Peyer's patch (tissue), 4 donors: Measurements from ENCODE around the gene KCNJ5. TPM values are rescaled to one million over a fixed set of nuclear protein-coding genes. Genes with fewer than 3 reads are reported as not detected.

ENCODE experiments used
- DNase-seq, 3 donors: peaks; one replicate each; pipeline ENCODE4 v3.0.0-alpha.2; 2017 to 2019
- H3K27ac ChIP-seq, 4 donors: fragments of 200-600 bp; sonication (generic); one replicate each; pipeline ENCODE4 v1.5.1; 2016 to 2019
- H3K27me3 ChIP-seq, 2 donors: fragments of 200-600 bp; sonication (generic); one replicate each; pipeline ENCODE4 v1.5.1; 2019
- H3K36me3 ChIP-seq, 3 donors: fragments of 200-600 bp; sonication (generic); one replicate each; pipeline ENCODE4 v1.5.1; 2016 to 2019
- H3K4me1 ChIP-seq, 4 donors: fragments of 200-600 bp; sonication (generic); one replicate each; pipeline ENCODE4 v1.5.1; 2016 to 2019
- H3K4me3 ChIP-seq, 4 donors: fragments of 200-600 bp; sonication (generic); 1 replicate in 3 of 4; 2 replicates in 1 of 4; pipeline ENCODE4 v1.5.1; 2016 to 2019; ENCODE audit warnings: mild to moderate bottlenecking in 1 of 4
- H3K9me3 ChIP-seq, 4 donors: fragments of 200-600 bp; sonication (generic); one replicate each; pipeline ENCODE4 v1.5.1; 2016 to 2019; ENCODE audit warnings: mild to moderate bottlenecking in 1 of 4
- POLR2A ChIP-seq, 2 donors: fragments of 450-650 bp; IDR thresholded peaks; one replicate each; pipeline ENCODE4 v1.5.1; 2017; ENCODE audit warnings: antibody characterized with exemption in 2 of 2, mild to moderate bottlenecking in 2 of 2, moderate library complexity in 2 of 2
- total RNA-seq, 4 donors: library from RNA; depleted of rRNA; stranded (reverse); fragments of >200 nt; gene quantifications; one replicate each; pipeline ENCODE4 v1.1.0, GENCODE V29; 2016
- TF ChIP-seq, protein P1 (sequence below), 6 experiments: fragments of 450-650 bp in 4 of 6; fragments of 200-600 bp in 2 of 6; sonication (generic) in 1 of 6; IDR thresholded peaks; one replicate each; pipeline ENCODE4 v1.5.1; 2017 to 2019; ENCODE audit warnings: antibody characterized with exemption in 6 of 6, mild to moderate bottlenecking in 3 of 6, moderate library complexity in 1 of 6

Gene KCNJ5
- total RNA-seq, 4 donors from 2014 or later: 1.6 TPM; not detected in 3

DNA sequence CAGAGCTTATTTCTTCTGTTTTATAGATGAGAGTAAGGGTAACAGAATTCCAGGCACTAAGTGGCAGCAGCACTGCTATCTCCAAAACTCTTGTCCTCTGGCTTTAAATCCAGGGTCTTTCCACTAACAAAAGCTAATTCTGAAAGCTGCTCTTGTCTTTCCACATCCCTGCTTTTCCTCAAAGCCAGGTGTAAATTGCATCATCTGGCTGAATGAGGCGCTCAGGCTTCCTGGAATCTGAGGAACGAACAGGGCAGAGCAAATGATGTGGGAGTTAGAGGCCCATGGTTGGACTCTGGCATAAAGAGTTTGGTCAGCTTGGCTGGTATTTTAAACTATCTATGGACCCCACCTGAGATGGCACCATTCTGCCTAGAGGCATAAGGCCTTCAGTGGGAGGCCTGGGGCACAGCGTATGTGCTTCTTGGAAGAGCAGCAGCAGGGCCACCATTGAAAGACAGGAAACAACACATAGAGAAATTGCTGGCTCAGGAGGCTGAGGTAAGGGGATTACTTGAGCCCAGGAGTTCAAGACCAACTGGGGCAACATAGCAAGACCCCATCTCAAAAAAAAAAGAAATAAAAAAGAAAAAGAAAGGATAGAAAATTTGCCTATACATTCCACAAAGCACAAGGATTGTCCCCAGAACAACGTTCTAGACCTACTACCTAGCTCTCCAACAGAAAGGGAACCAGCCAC, 1.9 kb downstream of the KCNJ5 start:
- peak in 1 of 3 donors; percentile 10 for DNase-seq
- Histone ChIP-seq H3K27ac (no peak overlapping the region), H3K4me1 (peaks cover 0 to 21% (median 4%) of the 10 kb centered on the region in 4 donors)

DNA sequence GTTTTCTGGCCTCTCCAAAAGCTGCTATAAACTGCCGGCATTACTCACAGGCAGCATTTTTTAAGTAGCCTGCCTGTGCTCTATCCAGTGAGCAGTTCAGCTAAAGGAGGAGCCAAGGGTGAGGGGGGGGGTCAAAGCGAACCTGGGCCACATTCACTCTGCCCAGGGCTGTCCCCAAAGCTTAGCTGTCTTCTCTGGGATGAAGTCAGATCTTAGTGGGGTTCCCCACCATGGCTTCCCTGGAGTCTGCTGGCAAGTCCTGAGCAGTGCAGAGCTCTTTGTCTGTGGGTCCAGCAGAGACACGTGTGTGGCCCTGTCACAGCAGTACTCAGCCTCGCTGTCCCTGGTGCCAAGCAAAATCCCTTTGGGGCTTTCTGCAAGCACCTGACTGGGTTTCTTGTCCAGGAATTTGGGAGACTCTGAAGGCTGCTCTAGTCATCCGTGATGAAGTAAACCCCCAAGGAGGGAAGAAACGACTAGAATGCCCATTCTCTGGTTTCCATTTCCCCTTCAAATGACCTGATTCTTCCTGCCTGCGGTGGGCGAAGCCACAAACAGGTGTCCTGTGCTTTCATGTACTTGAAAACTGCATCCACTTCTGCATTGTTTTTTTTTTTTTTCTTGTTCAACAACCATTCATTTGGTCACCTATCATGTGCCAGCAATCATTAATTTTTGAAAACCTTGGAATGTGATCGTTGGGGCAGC, 2.6 kb downstream of the KCNJ5 start:
- no peak overlapping the region for H3K4me3 ChIP-seq
- H3K4me1 ChIP-seq: peaks cover 0 to 21% (median 4%) of the 10 kb centered on the region in 4 donors
- TF ChIP-seq, protein P1, sequence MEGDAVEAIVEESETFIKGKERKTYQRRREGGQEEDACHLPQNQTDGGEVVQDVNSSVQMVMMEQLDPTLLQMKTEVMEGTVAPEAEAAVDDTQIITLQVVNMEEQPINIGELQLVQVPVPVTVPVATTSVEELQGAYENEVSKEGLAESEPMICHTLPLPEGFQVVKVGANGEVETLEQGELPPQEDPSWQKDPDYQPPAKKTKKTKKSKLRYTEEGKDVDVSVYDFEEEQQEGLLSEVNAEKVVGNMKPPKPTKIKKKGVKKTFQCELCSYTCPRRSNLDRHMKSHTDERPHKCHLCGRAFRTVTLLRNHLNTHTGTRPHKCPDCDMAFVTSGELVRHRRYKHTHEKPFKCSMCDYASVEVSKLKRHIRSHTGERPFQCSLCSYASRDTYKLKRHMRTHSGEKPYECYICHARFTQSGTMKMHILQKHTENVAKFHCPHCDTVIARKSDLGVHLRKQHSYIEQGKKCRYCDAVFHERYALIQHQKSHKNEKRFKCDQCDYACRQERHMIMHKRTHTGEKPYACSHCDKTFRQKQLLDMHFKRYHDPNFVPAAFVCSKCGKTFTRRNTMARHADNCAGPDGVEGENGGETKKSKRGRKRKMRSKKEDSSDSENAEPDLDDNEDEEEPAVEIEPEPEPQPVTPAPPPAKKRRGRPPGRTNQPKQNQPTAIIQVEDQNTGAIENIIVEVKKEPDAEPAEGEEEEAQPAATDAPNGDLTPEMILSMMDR (IDR thresholded peaks at IDR 0.05): no peak
- TF ChIP-seq POLR2A (IDR thresholded peaks at IDR 0.05): no peak
- H3K9me3 ChIP-seq: no peaks in the 10 kb centered on the region
- no peak for DNase-seq
- no peak overlapping the region for H3K27ac ChIP-seq
- peaks cover 0 to 6% of the 10 kb centered on the region in 2 donors for H3K27me3 ChIP-seq
- no peaks in the 10 kb centered on the region for H3K36me3 ChIP-seq

More for the DNA sequence above, 1.9 kb downstream of the KCNJ5 start:
- Histone ChIP-seq H3K9me3 (no peaks in the 10 kb centered on the region), H3K27me3 (peaks cover 0 to 6% of the 10 kb centered on the region in 2 donors), H3K36me3 (no peaks in the 10 kb centered on the region), H3K4me3 (no peak overlapping the region)
- TF ChIP-seq POLR2A (IDR thresholded peaks at IDR 0.05): no peak
- TF ChIP-seq, protein P1 (IDR thresholded peaks at IDR 0.05): no peak

DNA sequence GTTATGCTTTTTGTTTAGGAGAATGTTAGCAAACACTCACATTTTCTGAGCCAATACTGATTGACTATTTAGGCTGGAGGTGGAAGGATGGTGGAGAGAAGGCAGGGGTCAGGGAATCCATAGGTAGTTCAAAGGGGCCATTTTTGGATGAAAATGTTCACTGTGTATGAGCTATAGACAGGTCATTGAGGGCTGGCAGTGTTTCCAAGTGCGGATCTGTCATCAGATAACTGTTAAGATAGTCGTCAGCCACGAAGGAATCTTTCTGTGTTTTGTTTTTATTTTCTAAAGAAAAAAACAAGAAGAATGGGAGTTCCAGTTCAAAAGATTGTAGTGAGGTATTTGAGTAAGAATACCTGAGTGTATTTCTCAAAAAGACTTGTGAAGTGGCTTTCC, 3.1 kb downstream of the KCNJ5 start:
- Histone ChIP-seq H3K27me3 (peaks cover 0 to 6% of the 10 kb centered on the region in 2 donors), H3K36me3 (no peaks in the 10 kb centered on the region), H3K4me3 (no peak overlapping the region), H3K4me1 (peaks cover 0 to 21% (median 4%) of the 10 kb centered on the region in 4 donors), H3K27ac (no peak overlapping the region), H3K9me3 (no peaks in the 10 kb centered on the region)
- TF ChIP-seq, protein P1 (IDR thresholded peaks at IDR 0.05): no peak
- no peak for TF ChIP-seq POLR2A (IDR thresholded peaks at IDR 0.05)
- no peak for DNase-seq

DNA sequence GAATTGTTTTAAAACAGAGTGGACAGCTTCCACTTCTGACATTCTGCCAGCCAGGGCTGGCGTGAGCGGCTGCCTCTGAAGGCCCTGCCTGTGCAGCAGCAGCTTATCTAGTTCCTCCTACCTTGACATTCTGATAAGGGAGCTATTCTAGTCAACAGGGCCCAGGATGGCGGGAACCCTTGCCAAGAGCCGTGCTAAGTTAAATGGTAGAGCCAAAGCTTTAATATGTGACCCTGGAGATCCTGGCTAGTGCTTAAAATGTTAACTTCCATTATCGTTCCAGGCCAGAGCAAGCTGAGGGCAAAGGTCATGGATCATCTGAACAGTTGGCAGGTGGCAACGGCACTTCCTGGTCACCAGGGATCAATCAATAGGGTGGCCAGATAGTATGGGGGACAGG, 3.5 kb downstream of the KCNJ5 start:
- Histone ChIP-seq H3K27ac (no peak overlapping the region), H3K9me3 (no peaks in the 10 kb centered on the region), H3K36me3 (no peaks in the 10 kb centered on the region), H3K27me3 (peaks cover 0 to 6% of the 10 kb centered on the region in 2 donors), H3K4me1 (peaks cover 0 to 21% (median 4%) of the 10 kb centered on the region in 4 donors), H3K4me3 (no peak overlapping the region)
- TF ChIP-seq, protein P1 (IDR thresholded peaks at IDR 0.05): no peak
- no peak for TF ChIP-seq POLR2A (IDR thresholded peaks at IDR 0.05)
- peak in 2 of 3 donors; percentile 52 to 61 for DNase-seq

DNA sequence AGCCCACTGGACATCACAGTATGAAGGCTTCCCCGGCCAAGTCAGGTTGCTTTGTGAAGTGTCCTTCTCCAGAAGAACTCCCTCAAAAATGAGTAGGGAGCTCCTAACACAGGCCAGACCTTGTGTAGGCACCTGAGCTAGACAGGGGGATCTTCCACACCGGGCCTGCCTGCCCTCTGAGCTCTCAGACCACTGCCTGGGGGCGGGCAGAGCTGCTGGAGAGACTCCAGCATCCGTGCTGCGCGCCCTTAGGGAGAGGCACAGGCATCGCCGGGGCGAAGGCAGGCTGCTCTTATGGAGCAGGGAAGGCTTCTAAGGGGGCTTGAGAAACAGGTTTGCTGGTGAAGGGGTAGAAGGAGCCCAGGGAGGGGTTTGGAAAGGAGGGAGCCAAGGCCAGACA, 4.4 kb downstream of the KCNJ5 start:
- DNase-seq: no peak
- Histone ChIP-seq H3K4me3 (no peak overlapping the region), H3K9me3 (no peaks in the 10 kb centered on the region), H3K27me3 (no peaks in the 10 kb centered on the region), H3K27ac (no peak overlapping the region), H3K36me3 (no peaks in the 10 kb centered on the region), H3K4me1 (peaks cover 0 to 16% (median 3%) of the 10 kb centered on the region in 4 donors)
- TF ChIP-seq POLR2A (IDR thresholded peaks at IDR 0.05): no peak
- TF ChIP-seq, protein P1 (IDR thresholded peaks at IDR 0.05): no peak
